ENCODE results near the gene ALPL. TPM values are rescaled to one million over a fixed set of nuclear protein-coding genes. Genes with fewer than 3 reads are reported as not detected.

ALPL gene
- total and polyA plus RNA-seq, 4 donors, result 3.3 to 93.1 (median 40.7) TPM

DNA sequence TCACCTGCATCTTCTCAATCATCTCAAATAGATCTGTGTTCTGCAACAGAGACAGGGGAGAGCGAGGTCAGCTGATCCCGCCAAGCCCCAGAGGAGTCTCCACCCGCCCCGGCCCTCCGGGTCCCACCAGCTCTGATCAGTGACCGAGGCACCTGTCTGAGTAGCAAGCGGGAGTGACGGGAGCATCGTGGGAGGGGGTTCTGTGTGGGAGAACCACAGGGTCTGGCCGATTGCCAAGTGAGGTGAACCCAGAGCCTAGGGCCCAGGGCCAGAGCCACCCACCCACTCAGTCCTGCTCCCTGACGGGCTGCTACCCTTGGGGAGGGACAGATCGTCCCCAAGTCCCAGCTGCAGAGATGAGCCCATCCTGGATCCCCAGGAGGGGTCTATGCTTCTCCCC, 110.8 kb downstream of the ALPL start:
- no peak overlapping the region for H3K4me3 ChIP-seq (ENCODE audit: low read depth in 1 of 3, low read length in 3 of 3)
- H3K9ac ChIP-seq (ENCODE audit: low read depth in 1 of 2, low read length in 2 of 2), result no peak overlapping the region
- no peak overlapping the region for H3K27ac ChIP-seq (ENCODE audit: low read depth in 1 of 2, low read length in 2 of 2)
- H3K9me3 ChIP-seq (ENCODE audit: control insufficient read depth in 4 of 4, low read length in 3 of 4), result no peaks in the 10 kb centered on the region
- TF ChIP-seq EGR1 (IDR thresholded peaks at IDR 0.05; ENCODE audit: low read depth in 2 of 2) (no peak), FOXA1 (IDR thresholded peaks at IDR 0.05) (no peak), NR2F2 (IDR thresholded peaks at IDR 0.05) (no peak), SP1 (IDR thresholded peaks at IDR 0.05) (no peak), JUND (IDR thresholded peaks at IDR 0.05) (no peak), YY1 (IDR thresholded peaks at IDR 0.05) (no peak)
- TF ChIP-seq, protein P1, sequence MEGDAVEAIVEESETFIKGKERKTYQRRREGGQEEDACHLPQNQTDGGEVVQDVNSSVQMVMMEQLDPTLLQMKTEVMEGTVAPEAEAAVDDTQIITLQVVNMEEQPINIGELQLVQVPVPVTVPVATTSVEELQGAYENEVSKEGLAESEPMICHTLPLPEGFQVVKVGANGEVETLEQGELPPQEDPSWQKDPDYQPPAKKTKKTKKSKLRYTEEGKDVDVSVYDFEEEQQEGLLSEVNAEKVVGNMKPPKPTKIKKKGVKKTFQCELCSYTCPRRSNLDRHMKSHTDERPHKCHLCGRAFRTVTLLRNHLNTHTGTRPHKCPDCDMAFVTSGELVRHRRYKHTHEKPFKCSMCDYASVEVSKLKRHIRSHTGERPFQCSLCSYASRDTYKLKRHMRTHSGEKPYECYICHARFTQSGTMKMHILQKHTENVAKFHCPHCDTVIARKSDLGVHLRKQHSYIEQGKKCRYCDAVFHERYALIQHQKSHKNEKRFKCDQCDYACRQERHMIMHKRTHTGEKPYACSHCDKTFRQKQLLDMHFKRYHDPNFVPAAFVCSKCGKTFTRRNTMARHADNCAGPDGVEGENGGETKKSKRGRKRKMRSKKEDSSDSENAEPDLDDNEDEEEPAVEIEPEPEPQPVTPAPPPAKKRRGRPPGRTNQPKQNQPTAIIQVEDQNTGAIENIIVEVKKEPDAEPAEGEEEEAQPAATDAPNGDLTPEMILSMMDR (IDR thresholded peaks at IDR 0.05; ENCODE audit: low read depth, low read length, missing input control), result no peak
- TF ChIP-seq, protein P2, sequence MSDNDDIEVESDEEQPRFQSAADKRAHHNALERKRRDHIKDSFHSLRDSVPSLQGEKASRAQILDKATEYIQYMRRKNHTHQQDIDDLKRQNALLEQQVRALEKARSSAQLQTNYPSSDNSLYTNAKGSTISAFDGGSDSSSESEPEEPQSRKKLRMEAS (IDR thresholded peaks at IDR 0.05), result no peak
- TF ChIP-seq, protein P3, sequence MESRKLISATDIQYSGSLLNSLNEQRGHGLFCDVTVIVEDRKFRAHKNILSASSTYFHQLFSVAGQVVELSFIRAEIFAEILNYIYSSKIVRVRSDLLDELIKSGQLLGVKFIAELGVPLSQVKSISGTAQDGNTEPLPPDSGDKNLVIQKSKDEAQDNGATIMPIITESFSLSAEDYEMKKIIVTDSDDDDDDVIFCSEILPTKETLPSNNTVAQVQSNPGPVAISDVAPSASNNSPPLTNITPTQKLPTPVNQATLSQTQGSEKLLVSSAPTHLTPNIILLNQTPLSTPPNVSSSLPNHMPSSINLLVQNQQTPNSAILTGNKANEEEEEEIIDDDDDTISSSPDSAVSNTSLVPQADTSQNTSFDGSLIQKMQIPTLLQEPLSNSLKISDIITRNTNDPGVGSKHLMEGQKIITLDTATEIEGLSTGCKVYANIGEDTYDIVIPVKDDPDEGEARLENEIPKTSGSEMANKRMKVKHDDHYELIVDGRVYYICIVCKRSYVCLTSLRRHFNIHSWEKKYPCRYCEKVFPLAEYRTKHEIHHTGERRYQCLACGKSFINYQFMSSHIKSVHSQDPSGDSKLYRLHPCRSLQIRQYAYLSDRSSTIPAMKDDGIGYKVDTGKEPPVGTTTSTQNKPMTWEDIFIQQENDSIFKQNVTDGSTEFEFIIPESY (IDR thresholded peaks at IDR 0.05), result no peak
- no peaks in the 10 kb centered on the region for H3K27me3 ChIP-seq (ENCODE audit: control insufficient read depth in 4 of 4, insufficient read depth in 4 of 4, low read length in 3 of 4)
- H3K36me3 ChIP-seq (ENCODE audit: control insufficient read depth in 4 of 4, insufficient read depth in 3 of 4, low read depth in 1 of 4, low read length in 3 of 4), result no peaks in the 10 kb centered on the region
- WGBS, result 77% methylated on average over 12 of the region's 12 CpGs
- DNase-seq (ENCODE audit: low spot score), result no peak
- H3K4me1 ChIP-seq (ENCODE audit: control insufficient read depth in 4 of 4, insufficient read depth in 4 of 4, low read length in 3 of 4), result peaks cover 20 to 46% (median 43%) of the 10 kb centered on the region in 4 donors

DNA sequence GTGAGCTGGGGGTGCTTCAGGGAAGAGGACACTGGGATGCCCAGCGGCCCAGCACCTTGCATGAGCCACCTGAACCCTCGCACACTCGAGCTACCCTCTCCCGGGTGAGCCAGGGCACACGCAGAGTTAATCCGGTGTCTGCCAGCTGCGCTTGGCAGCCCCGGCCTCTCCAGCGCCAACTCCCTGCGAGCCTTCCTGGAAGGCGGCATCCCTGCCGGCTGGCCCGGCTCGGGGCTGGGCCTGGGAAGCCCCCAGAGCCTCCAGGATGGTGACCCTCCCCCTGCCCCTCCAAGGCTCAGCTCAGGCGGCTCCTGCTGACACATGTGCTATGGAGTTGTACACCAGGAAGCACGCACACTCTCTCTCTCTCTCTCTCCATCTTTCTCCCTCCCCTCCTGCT, 111.3 kb downstream of the ALPL start:
- Histone ChIP-seq H3K9me3 (ENCODE audit: control insufficient read depth in 4 of 4, low read length in 3 of 4) (no peaks in the 10 kb centered on the region), H3K9ac (ENCODE audit: low read depth in 1 of 2, low read length in 2 of 2) (no peak overlapping the region), H3K4me1 (ENCODE audit: control insufficient read depth in 4 of 4, insufficient read depth in 4 of 4, low read length in 3 of 4) (peaks cover 21 to 49% (median 46%) of the 10 kb centered on the region in 4 donors), H3K27me3 (ENCODE audit: control insufficient read depth in 4 of 4, insufficient read depth in 4 of 4, low read length in 3 of 4) (no peaks in the 10 kb centered on the region), H3K36me3 (ENCODE audit: control insufficient read depth in 4 of 4, insufficient read depth in 3 of 4, low read depth in 1 of 4, low read length in 3 of 4) (no peaks in the 10 kb centered on the region), H3K4me3 (ENCODE audit: low read depth in 1 of 3, low read length in 3 of 3) (peak overlapping the region; percentile 6 to 64 (median 9)), H3K27ac (ENCODE audit: low read depth in 1 of 2, low read length in 2 of 2) (no peak overlapping the region)
- TF ChIP-seq, protein P3 (IDR thresholded peaks at IDR 0.05), result no peak
- TF ChIP-seq YY1 (IDR thresholded peaks at IDR 0.05), result no peak
- TF ChIP-seq JUND (IDR thresholded peaks at IDR 0.05), result no peak
- TF ChIP-seq GABPA (IDR thresholded peaks at IDR 0.05 in 1 of 2, conservative IDR thresholded peaks at IDR 0.05 in 1 of 2), result no peak
- TF ChIP-seq, protein P4, sequence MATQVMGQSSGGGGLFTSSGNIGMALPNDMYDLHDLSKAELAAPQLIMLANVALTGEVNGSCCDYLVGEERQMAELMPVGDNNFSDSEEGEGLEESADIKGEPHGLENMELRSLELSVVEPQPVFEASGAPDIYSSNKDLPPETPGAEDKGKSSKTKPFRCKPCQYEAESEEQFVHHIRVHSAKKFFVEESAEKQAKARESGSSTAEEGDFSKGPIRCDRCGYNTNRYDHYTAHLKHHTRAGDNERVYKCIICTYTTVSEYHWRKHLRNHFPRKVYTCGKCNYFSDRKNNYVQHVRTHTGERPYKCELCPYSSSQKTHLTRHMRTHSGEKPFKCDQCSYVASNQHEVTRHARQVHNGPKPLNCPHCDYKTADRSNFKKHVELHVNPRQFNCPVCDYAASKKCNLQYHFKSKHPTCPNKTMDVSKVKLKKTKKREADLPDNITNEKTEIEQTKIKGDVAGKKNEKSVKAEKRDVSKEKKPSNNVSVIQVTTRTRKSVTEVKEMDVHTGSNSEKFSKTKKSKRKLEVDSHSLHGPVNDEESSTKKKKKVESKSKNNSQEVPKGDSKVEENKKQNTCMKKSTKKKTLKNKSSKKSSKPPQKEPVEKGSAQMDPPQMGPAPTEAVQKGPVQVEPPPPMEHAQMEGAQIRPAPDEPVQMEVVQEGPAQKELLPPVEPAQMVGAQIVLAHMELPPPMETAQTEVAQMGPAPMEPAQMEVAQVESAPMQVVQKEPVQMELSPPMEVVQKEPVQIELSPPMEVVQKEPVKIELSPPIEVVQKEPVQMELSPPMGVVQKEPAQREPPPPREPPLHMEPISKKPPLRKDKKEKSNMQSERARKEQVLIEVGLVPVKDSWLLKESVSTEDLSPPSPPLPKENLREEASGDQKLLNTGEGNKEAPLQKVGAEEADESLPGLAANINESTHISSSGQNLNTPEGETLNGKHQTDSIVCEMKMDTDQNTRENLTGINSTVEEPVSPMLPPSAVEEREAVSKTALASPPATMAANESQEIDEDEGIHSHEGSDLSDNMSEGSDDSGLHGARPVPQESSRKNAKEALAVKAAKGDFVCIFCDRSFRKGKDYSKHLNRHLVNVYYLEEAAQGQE (IDR thresholded peaks at IDR 0.05), result no peak
- TF ChIP-seq SP1 (IDR thresholded peaks at IDR 0.05), result no peak
- TF ChIP-seq, protein P1 (IDR thresholded peaks at IDR 0.05; ENCODE audit: low read depth, low read length, missing input control), result no peak
- no peak for TF ChIP-seq NR2F2 (IDR thresholded peaks at IDR 0.05)
- no peak for TF ChIP-seq RAD21 (IDR thresholded peaks at IDR 0.05)
- no peak for TF ChIP-seq FOXA2 (IDR thresholded peaks at IDR 0.05)
- TF ChIP-seq, protein P2 (IDR thresholded peaks at IDR 0.05), result no peak
- TF ChIP-seq EGR1 (IDR thresholded peaks at IDR 0.05; ENCODE audit: low read depth in 2 of 2), result no peak
- no peak for TF ChIP-seq FOXA1 (IDR thresholded peaks at IDR 0.05)
- no peak for TF ChIP-seq HNF4A (conservative IDR thresholded peaks at IDR 0.05)
- TF ChIP-seq RXRA (IDR thresholded peaks at IDR 0.05), result no peak
- TF ChIP-seq TAF1 (conservative IDR thresholded peaks at IDR 0.05), result no peak
- TF ChIP-seq, protein P5, sequence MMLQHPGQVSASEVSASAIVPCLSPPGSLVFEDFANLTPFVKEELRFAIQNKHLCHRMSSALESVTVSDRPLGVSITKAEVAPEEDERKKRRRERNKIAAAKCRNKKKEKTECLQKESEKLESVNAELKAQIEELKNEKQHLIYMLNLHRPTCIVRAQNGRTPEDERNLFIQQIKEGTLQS (IDR thresholded peaks at IDR 0.05), result no peak
- no peak for TF ChIP-seq HNF4G (IDR thresholded peaks at IDR 0.05)
- no peak for DNase-seq (ENCODE audit: low spot score)
- 18% methylated on average over 16 of the region's 16 CpGs for WGBS

Measured in liver (tissue), 9 donors.